SH-SY5Y (cell line): ENCODE results near the gene MSH4.

Experiments used
- GATA2 ChIP-seq: IDR thresholded peaks from 2 replicates; pipeline ENCODE4 v1.6.1; 2011; ENCODE audit warnings: mild to moderate bottlenecking, low read depth, low read length
- GATA3 ChIP-seq: IDR thresholded peaks from 2 replicates; pipeline ENCODE4 v1.6.1; 2011; ENCODE audit warnings: low read depth, mild to moderate bottlenecking, low read length, moderate library complexity

The MSH4 gene

GRCh38 chr1:75879985-75880384 lies 83.3 kb downstream of the MSH4 start:
- no peak for TF ChIP-seq GATA2
- TF ChIP-seq GATA3: no peak

GRCh38 chr1:75884437-75884836 lies 87.8 kb downstream of the MSH4 start:
- no peak for TF ChIP-seq GATA3
- TF ChIP-seq GATA2: no peak

DNA sequence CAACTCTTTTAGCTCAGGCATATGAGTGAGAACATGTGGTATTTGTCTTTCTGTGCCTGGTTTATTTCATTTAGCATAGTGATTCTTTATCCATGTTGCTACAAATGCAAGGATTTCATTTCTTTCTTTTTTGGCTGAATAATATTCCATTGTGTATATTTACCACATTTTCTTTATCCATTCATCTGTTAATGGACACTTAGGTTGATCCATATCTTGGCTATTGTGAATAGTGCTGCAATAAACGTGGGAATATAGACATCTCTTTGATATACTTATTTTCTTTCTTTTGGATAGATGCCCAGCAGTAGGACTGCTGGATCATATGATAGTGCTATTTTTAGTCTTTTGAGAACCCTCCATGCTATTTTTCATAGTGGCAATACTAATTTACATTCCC lies 104.7 kb downstream of the MSH4 start:
- TF ChIP-seq GATA3 (no peak), GATA2 (no peak)

DNA sequence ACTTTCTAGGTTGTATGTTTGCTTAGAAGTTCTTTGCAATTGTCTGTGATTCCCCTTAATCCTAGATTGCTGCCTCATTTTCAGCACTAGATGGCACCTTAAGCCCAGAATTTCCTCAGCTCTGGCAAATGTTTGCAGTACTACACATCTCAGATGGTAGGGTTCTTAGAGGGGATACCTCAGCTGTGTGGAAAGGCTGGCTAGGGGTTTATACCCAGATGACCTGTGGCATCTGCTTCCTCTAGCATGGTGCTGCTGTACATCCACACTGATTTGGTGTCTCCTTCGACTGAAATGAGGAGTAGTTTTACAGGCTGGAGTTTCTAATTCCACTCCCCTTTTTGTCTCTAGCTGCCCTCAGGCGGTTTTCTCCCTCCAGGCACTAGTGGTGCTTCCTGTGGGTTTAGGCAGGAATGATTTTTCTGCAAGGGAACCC lies 112.1 kb downstream of the MSH4 start:
- TF ChIP-seq GATA3 (no peak), GATA2 (no peak)

DNA sequence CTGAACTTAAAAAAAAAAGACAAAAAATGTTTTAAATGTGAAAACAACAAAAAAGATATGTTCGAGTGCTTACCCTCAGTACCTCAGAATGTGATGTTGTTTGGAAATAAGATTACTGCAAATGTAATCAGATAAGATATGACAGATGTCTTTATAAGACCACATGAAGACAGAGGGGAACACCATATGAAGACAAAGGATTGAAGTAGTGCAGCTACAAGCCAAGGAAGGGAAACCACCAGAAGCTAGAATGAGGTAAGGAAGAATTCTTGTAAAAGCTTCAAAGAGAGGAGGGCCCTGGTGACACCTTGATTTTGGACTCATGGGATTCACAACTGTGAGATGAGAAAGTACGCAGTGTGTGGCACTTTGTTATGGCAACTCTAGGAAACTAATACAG lies 120.2 kb downstream of the MSH4 start:
- TF ChIP-seq GATA2 (no peak), GATA3 (no peak)

DNA sequence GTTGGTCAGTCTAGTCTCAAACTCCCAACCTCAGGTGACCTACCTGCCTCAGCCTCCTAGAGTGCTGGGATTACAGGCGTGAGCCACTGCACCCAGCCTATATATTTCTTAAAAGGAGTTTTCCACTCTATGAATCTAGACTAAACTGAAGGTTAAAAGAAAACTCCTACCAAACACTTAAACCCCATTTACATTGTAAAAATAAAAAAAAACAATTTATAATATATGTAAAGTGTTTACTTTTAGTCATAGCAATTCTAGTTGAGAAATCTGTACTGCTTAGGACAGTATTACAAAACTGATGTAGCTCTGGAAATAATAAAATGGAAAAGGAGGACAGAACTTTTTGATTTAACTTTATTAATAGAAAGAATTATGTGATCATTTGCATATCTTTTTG lies 126.0 kb downstream of the MSH4 start:
- no peak for TF ChIP-seq GATA2
- no peak for TF ChIP-seq GATA3

GRCh38 chr1:75932304-75932703 lies 135.6 kb downstream of the MSH4 start, which contains the start of gene ASB17:
Gene ASB17 (minus strand): TSS chr1:75932404. CDS start chr1:75932291, 113 bp downstream.
- TF ChIP-seq GATA2: no peak
- TF ChIP-seq GATA3: no peak

- TF ChIP-seq GATA2: no peak
- no peak for TF ChIP-seq GATA3
These were observed 140.4 kb downstream of the MSH4 start for GRCh38 chr1:75937034-75937433.

DNA sequence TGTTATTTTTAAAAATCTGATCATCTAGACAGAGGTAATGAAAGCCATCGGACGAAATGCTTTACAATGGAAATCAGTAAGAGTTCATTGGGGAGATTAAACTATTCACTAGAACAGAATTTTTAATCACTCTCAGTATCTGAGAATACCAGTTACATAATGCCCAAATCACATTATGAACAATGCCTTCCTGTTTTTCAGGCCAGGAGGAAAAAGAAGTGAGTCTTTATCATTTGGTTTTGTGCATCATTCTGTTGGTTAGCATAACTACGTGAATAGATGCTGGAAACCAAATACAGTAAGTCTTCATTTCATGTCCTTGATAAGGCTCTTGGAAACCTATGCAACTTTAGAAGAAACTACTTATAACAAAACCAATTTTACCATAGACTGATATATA lies 153.5 kb downstream of the MSH4 start:
- TF ChIP-seq GATA2 (no peak), GATA3 (no peak)

- no peak for TF ChIP-seq GATA3
- TF ChIP-seq GATA2: no peak
These were observed 155.3 kb downstream of the MSH4 start for GRCh38 chr1:75952016-75952415.

DNA sequence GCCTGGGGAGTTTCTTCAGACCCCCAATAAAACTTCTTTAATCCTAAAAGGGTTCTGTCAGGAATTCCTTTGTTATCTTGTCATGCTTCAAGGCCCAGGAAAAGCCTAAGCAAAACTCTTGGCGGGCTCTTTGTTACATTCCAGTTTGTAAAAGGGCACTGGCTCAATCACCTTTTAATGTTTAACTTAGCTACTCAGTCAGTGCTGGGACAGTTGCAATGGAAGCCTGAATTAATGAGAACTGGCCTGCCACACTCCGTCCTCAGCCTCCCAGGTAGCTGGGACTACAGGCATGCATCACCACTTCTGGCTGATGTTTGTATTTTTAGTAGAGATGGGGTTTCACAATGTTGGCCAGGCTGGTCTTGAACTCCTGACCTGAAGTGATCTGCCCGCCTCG lies 156.8 kb downstream of the MSH4 start:
- TF ChIP-seq GATA3 (no peak), GATA2 (no peak)

- TF ChIP-seq GATA2: no peak
- no peak for TF ChIP-seq GATA3
These were observed 157.9 kb downstream of the MSH4 start for GRCh38 chr1:75954586-75954985.
